ENCODE results near the gene HOXB2.

- no peak for TF ChIP-seq CTCF (IDR thresholded peaks at IDR 0.05)
- TF ChIP-seq EZH2 (IDR thresholded peaks at IDR 0.05; ENCODE audit: borderline replicate concordance, insufficient read depth, low read depth, low read length, poor library complexity, severe bottlenecking) = no peak
These were observed 13.3 kb upstream of the HOXB2 start for GRCh38 chr17:48558057-48558830.
